Measurements from ENCODE around the gene RBM10.

The RBM10 gene

DNA sequence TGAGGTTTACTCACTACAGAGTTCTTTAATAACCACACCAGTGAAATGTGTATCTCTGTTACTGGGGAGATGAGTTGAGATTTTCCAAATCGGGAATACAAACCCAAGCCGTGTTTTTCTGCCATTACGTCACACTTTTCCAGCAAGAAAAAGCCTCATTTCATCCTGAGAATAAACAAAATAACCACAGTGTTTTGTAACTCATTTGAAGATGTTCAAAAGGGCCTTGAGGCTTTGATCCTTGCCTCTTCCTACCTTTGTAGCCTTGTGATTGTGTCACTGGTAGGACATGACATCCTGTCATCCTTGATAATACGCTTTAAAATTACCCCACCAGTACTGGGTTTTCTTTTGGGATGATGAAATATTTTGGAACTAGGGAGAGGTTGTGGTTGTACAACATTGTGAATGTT is 90.7 kb downstream of the RBM10 start:
- DNase-seq (ENCODE audit: low read depth): no peak

Measured in stimulated activated CD8-positive, alpha-beta memory T cell treated with anti-CD3 and anti-CD28 coated beads, Interleukin-4, amount 100 ng/mL, for 24 hours (primary cell).